C4-2B (cell line): ENCODE measurements around the gene C1QL4.

Source experiments
- CTCF ChIP-seq: fragments of 450-650 bp; conservative IDR thresholded peaks from 2 replicates; pipeline ENCODE4 v1.5.1; 2017; ENCODE audit warnings: mild to moderate bottlenecking
- ZFX ChIP-seq: fragments of 450-650 bp; IDR thresholded peaks from 2 replicates; pipeline ENCODE4 v1.6.1; 2017

- TF ChIP-seq CTCF (no peak), ZFX (no peak)
Measured at GRCh38 chr12:49293056-49293956, 43.7 kb downstream of the C1QL4 start.
